ENCODE data around the gene HLA-DPA1. TPM values are rescaled to one million over a fixed set of nuclear protein-coding genes. Genes with fewer than 3 reads are reported as not detected.

The HLA-DPA1 gene
- total and polyA plus RNA-seq, 10 of the 15 experiments (the other 5 are each of a cell fraction or from before 2014, with no cell fraction given), result 508 to 1,640 (median 829) TPM

DNA sequence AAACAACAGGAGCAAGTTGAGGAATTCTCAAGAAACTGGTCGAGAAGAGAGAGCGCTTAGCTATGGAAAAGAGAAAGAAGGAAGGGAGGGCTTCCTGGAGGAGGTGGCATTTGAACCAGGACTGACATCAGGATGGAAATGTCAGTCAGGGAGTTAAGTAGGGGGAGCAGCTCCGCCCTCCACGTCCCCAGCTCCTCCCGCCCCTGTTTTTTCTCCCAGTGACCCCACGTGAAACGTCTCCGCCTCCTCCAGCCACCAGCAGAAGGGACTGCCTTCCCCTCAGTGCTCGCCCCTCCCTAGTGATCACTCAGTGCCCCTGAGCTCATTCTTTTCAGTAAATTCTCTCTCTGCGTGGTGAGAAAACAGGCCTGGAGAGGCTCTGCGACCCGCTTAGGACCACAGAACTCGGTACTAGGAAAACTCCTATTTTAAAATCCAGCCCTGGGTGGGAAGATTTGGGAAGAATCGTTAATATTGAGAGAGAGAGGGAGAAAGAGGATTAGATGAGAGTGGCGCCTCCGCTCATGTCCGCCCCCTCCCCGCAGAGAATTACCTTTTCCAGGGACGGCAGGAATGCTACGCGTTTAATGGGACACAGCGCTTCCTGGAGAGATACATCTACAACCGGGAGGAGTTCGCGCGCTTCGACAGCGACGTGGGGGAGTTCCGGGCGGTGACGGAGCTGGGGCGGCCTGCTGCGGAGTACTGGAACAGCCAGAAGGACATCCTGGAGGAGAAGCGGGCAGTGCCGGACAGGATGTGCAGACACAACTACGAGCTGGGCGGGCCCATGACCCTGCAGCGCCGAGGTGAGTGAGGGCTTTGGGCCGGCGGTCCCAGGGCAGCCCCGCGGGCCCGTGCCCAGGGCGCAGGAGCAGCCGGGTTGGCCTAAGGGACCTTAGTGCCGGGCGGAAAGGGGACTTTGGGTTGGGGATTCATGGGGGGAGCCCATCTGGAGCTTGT, 7.0 kb upstream of the HLA-DPA1 start:
- ChIA-PET CTCF (interaction anchor here (1.0 to 14.2 kb wide), 6 partner anchors 10 to 65 kb away, joined by 3 to 281 read pairs (median 10); no protein-coding TSS in a partner anchor), RAD21 (ENCODE audit: unreplicated experiment) (interaction anchor here (1.1 to 6.8 kb wide), 3 partner anchors 51 to 69 kb away, joined by 3 to 108 read pairs (median 3); no protein-coding TSS in a partner anchor), POLR2A (interaction anchor here (1.1 to 6.7 kb wide), 8 partner anchors 10 to 80 kb away, joined by 3 to 56 read pairs (median 5); no protein-coding TSS in a partner anchor), SMC1A (ENCODE audit: uncharacterized antibody, unreplicated experiment) (interaction anchor here (0.6 to 7.7 kb wide), 7 partner anchors 10 to 69 kb away, joined by 3 to 177 read pairs (median 8); no protein-coding TSS in a partner anchor)
- FAIRE-seq, result no peak
- peak overlapping the region; percentile 60 for H3K4me2 ChIP-seq (ENCODE audit: control insufficient read depth, insufficient read depth)
- H3K79me2 ChIP-seq (ENCODE audit: control insufficient read depth, insufficient read depth, low read length), result peaks cover 62% of the 10 kb centered on the region
- H3K27me3 ChIP-seq (replicated peaks in 1 of 2; ENCODE audit: control insufficient read depth in 2 of 2, insufficient read depth in 2 of 2, low read length in 1 of 2), result no peaks in the 10 kb centered on the region
- 91% methylated on average over 49 of the region's 49 CpGs for WGBS (ENCODE audit: insufficient coverage, insufficient replicate concordance, low lambda C conversion rate, missing lambda C conversion rate)
- peak overlapping the region; percentile 65 for H3K9ac ChIP-seq (ENCODE audit: control insufficient read depth, insufficient read depth, low read length)
- no peak for DNase-seq (ENCODE audit: low read depth, low spot score)
- in situ Hi-C loops (cut with MboI), result loop anchor here (5.0 kb wide), 1 partner anchor 63 kb away; no protein-coding TSS in a partner anchor
- H3K36me3 ChIP-seq (ENCODE audit: control insufficient read depth in 2 of 2, insufficient read depth in 2 of 2, low read length in 1 of 2), result peaks cover 10 to 22% of the 10 kb centered on the region in 2 experiments; a peak in 3 of 4 replicates
- no peak overlapping the region for H2AFZ ChIP-seq (ENCODE audit: control insufficient read depth, low read depth, low read length)
- BruUV-seq (replicated peaks), result no TSS peak
- no peaks in the 10 kb centered on the region for H3K9me3 ChIP-seq (replicated peaks; ENCODE audit: control insufficient read depth, insufficient read depth, low read length)
- H4K20me1 ChIP-seq (ENCODE audit: control insufficient read depth, insufficient read depth), result no peaks in the 10 kb centered on the region
- intact Hi-C loops (cut with micrococcal nuclease; ENCODE audit: unreplicated experiment), result loop anchor here (10.0 kb wide), 1 partner anchor 196 kb away; no protein-coding TSS in a partner anchor
- peak overlapping the region; percentile 53 for H3K27ac ChIP-seq (ENCODE audit: control insufficient read depth, insufficient read depth)
- ATAC-seq, result no peak
- peaks cover 21% of the 10 kb centered on the region for H3K4me1 ChIP-seq (ENCODE audit: control insufficient read depth, insufficient read depth, low read length)
- H3K4me3 ChIP-seq, result peak overlapping the region; percentile 53
- TF ChIP-seq EZH2 (IDR thresholded peaks at IDR 0.05; ENCODE audit: borderline replicate concordance, control insufficient read depth, low read depth, low read length), result no peak
- TF ChIP-seq ZNF274 (IDR thresholded peaks at IDR 0.05; ENCODE audit: insufficient read depth, insufficient read length), result no peak
- peak; percentile 21; the same call in 1 of the 2 replicates for TF ChIP-seq SMAD5 (IDR thresholded peaks at IDR 0.05; ENCODE audit: low read depth)
- TF ChIP-seq FOS (IDR thresholded peaks at IDR 0.05; ENCODE audit: borderline replicate concordance, extremely low read depth, insufficient read length), result no peak
- TF ChIP-seq ZNF622 (IDR thresholded peaks at IDR 0.05), result no peak
- TF ChIP-seq TCF12 (IDR thresholded peaks at IDR 0.05; ENCODE audit: low read depth, low read length), result no peak
- TF ChIP-seq, protein P1, sequence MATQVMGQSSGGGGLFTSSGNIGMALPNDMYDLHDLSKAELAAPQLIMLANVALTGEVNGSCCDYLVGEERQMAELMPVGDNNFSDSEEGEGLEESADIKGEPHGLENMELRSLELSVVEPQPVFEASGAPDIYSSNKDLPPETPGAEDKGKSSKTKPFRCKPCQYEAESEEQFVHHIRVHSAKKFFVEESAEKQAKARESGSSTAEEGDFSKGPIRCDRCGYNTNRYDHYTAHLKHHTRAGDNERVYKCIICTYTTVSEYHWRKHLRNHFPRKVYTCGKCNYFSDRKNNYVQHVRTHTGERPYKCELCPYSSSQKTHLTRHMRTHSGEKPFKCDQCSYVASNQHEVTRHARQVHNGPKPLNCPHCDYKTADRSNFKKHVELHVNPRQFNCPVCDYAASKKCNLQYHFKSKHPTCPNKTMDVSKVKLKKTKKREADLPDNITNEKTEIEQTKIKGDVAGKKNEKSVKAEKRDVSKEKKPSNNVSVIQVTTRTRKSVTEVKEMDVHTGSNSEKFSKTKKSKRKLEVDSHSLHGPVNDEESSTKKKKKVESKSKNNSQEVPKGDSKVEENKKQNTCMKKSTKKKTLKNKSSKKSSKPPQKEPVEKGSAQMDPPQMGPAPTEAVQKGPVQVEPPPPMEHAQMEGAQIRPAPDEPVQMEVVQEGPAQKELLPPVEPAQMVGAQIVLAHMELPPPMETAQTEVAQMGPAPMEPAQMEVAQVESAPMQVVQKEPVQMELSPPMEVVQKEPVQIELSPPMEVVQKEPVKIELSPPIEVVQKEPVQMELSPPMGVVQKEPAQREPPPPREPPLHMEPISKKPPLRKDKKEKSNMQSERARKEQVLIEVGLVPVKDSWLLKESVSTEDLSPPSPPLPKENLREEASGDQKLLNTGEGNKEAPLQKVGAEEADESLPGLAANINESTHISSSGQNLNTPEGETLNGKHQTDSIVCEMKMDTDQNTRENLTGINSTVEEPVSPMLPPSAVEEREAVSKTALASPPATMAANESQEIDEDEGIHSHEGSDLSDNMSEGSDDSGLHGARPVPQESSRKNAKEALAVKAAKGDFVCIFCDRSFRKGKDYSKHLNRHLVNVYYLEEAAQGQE (IDR thresholded peaks at IDR 0.05; ENCODE audit: low read depth, low read length), result no peak
- TF ChIP-seq ELK1 (IDR thresholded peaks at IDR 0.05; ENCODE audit: low read depth, low read length), result no peak
- TF ChIP-seq, protein P2, sequence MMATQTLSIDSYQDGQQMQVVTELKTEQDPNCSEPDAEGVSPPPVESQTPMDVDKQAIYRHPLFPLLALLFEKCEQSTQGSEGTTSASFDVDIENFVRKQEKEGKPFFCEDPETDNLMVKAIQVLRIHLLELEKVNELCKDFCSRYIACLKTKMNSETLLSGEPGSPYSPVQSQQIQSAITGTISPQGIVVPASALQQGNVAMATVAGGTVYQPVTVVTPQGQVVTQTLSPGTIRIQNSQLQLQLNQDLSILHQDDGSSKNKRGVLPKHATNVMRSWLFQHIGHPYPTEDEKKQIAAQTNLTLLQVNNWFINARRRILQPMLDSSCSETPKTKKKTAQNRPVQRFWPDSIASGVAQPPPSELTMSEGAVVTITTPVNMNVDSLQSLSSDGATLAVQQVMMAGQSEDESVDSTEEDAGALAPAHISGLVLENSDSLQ (IDR thresholded peaks at IDR 0.05), result no peak
- TF ChIP-seq CHD2 (IDR thresholded peaks at IDR 0.05; ENCODE audit: borderline replicate concordance, low read depth, low read length), result no peak
- peak; percentile 70 for TF ChIP-seq PML (IDR thresholded peaks at IDR 0.05; ENCODE audit: low read length)
- TF ChIP-seq BCLAF1 (IDR thresholded peaks at IDR 0.05), result no peak
- no peak for TF ChIP-seq ATF7 (IDR thresholded peaks at IDR 0.05; ENCODE audit: low read depth)

Measured in GM12878 (cell line).